Measurements from ENCODE around the gene NPL. TPM values are rescaled to one million over a fixed set of nuclear protein-coding genes. Genes with fewer than 3 reads are reported as not detected.

The NPL gene
- total and polyA plus RNA-seq, 9 of the 15 experiments (the other 6 are each of a cell fraction or from before 2014, with no cell fraction given), result 9.9 to 22.3 (median 14.2) TPM

- TF ChIP-seq, protein P1, sequence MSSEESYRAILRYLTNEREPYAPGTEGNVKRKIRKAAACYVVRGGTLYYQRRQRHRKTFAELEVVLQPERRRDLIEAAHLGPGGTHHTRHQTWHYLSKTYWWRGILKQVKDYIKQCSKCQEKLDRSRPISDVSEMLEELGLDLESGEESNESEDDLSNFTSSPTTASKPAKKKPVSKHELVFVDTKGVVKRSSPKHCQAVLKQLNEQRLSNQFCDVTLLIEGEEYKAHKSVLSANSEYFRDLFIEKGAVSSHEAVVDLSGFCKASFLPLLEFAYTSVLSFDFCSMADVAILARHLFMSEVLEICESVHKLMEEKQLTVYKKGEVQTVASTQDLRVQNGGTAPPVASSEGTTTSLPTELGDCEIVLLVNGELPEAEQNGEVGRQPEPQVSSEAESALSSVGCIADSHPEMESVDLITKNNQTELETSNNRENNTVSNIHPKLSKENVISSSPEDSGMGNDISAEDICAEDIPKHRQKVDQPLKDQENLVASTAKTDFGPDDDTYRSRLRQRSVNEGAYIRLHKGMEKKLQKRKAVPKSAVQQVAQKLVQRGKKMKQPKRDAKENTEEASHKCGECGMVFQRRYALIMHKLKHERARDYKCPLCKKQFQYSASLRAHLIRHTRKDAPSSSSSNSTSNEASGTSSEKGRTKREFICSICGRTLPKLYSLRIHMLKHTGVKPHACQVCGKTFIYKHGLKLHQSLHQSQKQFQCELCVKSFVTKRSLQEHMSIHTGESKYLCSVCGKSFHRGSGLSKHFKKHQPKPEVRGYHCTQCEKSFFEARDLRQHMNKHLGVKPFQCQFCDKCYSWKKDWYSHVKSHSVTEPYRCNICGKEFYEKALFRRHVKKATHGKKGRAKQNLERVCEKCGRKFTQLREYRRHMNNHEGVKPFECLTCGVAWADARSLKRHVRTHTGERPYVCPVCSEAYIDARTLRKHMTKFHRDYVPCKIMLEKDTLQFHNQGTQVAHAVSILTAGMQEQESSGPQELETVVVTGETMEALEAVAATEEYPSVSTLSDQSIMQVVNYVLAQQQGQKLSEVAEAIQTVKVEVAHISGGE (CRISPR knock-in tag; IDR thresholded peaks at IDR 0.05), result no peak
- TF ChIP-seq ZNF584 (CRISPR knock-in tag; IDR thresholded peaks at IDR 0.05; ENCODE audit: low read depth) (no peak), HCFC1 (IDR thresholded peaks at IDR 0.05; ENCODE audit: low read depth, low read length) (no peak), RBBP5 (IDR thresholded peaks at IDR 0.05; ENCODE audit: borderline replicate concordance, insufficient read depth, low read length, poor library complexity, severe bottlenecking) (no peak), PRDM10 (IDR thresholded peaks at IDR 0.05; ENCODE audit: partially characterized antibody) (no peak), MITF (IDR thresholded peaks at IDR 0.05) (no peak), ZFP91 (CRISPR knock-in tag; IDR thresholded peaks at IDR 0.05) (no peak), CSDE1 (IDR thresholded peaks at IDR 0.05) (no peak), MCM3 (IDR thresholded peaks at IDR 0.05) (no peak)
- TF ChIP-seq, protein P2, sequence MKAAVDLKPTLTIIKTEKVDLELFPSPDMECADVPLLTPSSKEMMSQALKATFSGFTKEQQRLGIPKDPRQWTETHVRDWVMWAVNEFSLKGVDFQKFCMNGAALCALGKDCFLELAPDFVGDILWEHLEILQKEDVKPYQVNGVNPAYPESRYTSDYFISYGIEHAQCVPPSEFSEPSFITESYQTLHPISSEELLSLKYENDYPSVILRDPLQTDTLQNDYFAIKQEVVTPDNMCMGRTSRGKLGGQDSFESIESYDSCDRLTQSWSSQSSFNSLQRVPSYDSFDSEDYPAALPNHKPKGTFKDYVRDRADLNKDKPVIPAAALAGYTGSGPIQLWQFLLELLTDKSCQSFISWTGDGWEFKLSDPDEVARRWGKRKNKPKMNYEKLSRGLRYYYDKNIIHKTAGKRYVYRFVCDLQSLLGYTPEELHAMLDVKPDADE (conservative IDR thresholded peaks at IDR 0.05; ENCODE audit: control insufficient read depth, low read depth, low read length), result no peak
Measured at GRCh38 chr1:182794676-182795201, 5.2 kb downstream of the NPL start (continued).

All from K562 (cell line).